ENCODE results near the gene LMF1.

DNA sequence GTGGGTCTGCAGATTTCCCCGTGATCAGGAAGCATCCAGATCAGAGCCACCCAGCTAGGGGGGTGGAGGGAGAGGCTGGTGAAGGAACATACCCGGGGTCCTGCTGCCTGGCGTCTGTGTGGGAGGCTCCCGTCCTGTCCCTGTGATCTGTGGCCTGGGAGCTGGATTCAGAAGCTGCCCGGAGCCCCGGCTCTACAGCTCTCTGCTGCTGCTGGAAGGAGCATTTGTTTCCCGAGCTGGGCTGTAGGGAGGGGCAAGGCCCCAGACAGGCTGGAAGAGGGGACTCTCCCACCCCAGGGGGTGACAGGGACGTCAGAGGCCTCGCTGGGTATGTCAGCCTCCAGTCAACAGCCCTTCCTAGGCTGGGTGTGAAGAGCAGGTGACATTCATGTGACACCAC, 21.0 kb upstream of the LMF1 start:
- no peak for TF ChIP-seq EZH2 (IDR thresholded peaks at IDR 0.05; ENCODE audit: low read length)
- TF ChIP-seq, protein P1, sequence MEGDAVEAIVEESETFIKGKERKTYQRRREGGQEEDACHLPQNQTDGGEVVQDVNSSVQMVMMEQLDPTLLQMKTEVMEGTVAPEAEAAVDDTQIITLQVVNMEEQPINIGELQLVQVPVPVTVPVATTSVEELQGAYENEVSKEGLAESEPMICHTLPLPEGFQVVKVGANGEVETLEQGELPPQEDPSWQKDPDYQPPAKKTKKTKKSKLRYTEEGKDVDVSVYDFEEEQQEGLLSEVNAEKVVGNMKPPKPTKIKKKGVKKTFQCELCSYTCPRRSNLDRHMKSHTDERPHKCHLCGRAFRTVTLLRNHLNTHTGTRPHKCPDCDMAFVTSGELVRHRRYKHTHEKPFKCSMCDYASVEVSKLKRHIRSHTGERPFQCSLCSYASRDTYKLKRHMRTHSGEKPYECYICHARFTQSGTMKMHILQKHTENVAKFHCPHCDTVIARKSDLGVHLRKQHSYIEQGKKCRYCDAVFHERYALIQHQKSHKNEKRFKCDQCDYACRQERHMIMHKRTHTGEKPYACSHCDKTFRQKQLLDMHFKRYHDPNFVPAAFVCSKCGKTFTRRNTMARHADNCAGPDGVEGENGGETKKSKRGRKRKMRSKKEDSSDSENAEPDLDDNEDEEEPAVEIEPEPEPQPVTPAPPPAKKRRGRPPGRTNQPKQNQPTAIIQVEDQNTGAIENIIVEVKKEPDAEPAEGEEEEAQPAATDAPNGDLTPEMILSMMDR (optimal IDR thresholded peaks at IDR 0.05 in 1 of 3, IDR thresholded peaks at IDR 0.05 in 1 of 3, conservative IDR thresholded peaks at IDR 0.05 in 1 of 3; ENCODE audit: extremely low read depth in 1 of 3, insufficient read depth in 2 of 3, low read length in 3 of 3): no peak

Data from keratinocyte (primary cell).